ENCODE data around the gene C12orf56.
"Not testable (repeated sequence)": the region's sequence is repeated elsewhere in the genome, so short reads cannot be mapped to it uniquely, and the experiment has no call there.

The C12orf56 gene

GRCh38 chr12:64318605-64319004 lies 72.0 kb downstream of the C12orf56 start:
- DNase-seq, result no peak

DNA sequence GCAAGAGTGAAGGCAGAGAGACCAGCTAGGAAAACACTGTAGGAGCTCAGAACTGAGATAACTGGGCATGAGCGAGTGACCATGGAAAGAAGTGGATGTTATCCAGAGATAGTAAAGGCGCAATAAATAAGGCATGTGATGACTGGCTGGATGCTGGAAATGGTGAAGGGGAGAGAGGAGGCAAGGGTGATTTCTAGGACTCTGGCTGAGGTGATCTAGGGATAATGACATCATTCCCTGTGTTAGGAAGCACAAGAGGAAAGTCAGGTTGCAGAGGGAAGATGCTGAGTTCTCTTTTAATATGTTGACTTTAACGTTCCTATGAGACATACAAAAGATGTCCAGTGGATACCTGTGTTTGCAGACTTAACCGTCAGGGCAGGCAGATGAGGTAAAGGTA lies 78.7 kb downstream of the C12orf56 start:
- DNase-seq, result no peak

DNA sequence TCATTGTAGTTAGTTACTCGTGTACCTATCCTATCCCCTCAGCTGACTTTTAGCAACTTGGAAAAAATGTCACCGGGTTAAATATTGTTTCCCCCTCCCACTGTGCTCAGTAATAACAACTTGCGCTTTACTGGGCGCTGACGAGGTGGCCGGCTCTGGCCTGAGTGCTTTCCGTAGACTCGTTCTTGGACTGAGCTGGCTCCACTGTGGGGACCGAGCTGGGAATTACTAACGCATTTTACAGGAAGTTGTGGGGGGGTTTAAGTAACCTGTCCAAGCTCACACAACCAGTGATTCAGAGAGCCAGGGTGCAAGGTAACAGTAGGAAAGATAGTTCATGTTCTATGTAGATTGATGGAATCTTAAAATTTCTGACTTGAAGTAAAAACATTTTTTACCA lies 86.0 kb downstream of the C12orf56 start:
- DNase-seq, result no peak

DNA sequence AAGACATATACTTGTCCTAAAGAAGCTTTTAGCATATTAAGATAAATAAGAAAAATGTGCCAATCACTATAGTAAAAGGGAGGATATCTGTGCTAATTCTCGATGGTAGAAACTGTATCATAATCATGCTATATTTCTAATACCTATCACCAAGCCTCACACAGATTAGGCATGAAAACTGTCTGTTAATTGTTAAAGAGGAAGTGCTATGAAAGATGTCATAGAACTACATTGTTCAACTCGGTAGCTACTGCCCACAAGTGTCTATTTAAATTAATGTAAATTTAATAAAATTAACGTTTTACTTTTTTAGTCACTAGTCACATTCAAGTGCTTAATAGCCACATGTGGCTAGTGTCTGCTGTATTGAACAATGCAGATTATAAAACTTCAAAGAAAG lies 90.9 kb downstream of the C12orf56 start:
- no peak for DNase-seq

- DNase-seq, result no peak
Observed at GRCh38 chr12:64296301-64296700, 94.3 kb downstream of the C12orf56 start.

DNA sequence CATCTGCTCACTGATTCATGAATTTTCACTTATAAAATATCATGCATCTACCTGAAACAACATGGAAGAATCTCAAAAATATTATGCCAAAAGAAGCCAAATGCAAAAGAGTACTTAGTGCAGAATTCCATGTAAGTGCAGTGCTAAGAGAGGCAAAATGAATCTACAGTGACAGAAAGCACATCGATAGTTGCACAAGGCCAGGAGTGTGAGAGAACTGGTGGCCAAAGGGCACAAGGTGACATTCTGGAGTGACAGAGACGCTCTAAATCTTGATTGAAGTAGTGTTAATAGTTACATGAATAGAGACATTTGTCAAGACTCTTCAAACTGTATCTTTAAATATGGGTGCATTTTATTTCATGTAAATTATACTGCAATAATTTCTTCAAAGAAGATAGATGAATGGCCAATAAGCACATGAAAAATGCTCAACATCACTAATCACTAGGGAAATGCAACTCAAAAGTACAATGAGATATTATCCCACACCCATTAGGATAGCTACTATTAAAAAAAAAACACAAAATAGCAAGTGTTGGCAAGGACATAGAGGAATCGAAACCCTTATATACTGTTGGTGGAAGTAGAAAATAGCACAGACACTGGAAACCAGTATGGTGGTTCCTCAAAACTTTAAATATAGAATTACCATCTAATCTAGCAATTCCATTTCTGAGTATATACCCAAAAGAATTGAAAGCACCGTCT lies 96.7 kb downstream of the C12orf56 start:
- DNase-seq, result no peak

- DNase-seq, result not testable (repeated sequence)
Observed at GRCh38 chr12:64293174-64293573, 97.4 kb downstream of the C12orf56 start.

DNA sequence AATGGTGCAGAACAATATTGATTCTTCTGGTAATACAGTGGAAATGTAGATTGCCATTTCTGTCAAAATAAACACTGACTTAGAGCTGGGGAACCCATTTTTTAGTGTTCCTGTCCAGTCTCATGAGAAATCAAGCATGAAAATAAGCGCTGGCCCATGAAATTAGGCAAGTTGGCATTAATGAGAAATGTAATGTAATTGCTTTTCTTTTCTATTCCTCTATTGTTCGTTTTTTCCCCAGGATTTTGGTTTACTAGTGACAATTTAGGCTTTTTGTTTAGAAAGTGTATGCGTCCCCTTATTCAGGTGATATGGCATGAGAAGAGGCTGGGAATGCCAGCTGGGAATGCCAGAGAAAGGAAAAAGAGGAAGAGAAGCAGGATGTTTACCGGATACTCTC lies 104.0 kb downstream of the C12orf56 start:
- DNase-seq, result no peak

- no peak for DNase-seq
Observed at GRCh38 chr12:64284256-64284655, 106.3 kb downstream of the C12orf56 start.

GRCh38 chr12:64278421-64278820 lies 112.1 kb downstream of the C12orf56 start:
- no peak for DNase-seq

GRCh38 chr12:64273527-64274403 lies 116.8 kb downstream of the C12orf56 start:
- peak in 11 of 56 donors; percentile 2 to 23 (median 6) for DNase-seq

DNA sequence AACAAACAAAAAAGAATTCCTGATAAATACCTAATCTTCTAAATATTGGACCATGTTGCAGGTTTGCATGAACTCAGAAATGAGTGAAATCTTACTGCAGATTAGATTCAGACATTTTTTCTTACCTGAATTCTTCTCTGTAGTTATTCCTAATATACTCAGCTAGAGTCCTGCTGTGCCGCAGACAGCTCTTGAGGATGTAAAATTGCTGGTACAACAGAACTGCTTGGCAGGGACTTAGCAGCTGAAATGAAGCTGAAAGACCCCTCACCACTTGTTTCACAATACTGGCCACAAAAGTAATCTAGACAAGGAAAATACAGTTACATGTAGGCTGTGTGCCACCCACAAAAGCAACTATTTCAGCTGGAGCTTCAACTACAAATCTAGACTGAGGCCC lies 120.1 kb downstream of the C12orf56 start:
- DNase-seq, result no peak

DNA sequence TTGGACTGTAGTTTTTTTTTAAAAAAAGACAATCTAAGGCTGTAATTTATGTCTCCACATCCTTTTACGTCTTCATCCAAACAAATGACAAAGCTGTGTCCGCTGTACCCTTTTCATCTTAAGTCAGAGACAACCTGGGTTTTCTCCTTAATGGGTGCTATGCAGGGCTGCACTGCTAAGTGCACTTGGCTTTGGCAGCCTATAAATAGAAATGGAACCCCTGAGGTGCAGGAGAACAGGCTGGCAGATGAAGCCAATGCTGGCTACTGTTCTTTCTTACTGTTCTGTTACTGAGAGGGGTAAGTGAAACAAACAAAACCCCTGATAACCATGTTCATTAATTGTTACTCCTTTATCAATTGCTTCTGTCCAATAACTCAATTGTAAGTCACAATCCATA lies 121.4 kb downstream of the C12orf56 start:
- no peak for DNase-seq

GRCh38 chr12:64268409-64268808 lies 122.1 kb downstream of the C12orf56 start:
- DNase-seq, result no peak

DNA sequence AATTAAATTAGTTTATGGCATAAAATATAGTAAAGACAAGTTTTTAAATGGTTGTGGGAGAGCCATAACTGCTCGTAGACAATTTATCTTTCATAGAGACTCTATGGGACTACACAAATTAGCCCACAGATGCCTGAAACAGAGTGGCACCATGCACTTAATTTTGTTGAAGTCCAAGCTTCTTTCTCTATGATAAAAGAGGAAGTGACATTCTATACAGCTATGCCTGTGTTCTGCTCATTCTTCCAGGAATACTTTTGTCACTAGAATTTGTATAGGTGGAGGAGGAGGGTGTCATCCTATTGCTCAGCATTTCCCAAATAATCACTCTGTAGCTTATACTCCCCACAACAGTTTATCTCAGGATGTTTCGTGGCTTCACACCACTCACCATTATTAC lies 124.7 kb downstream of the C12orf56 start:
- no peak for DNase-seq

- DNase-seq, result no peak
Observed at GRCh38 chr12:64261813-64262212, 128.7 kb downstream of the C12orf56 start.

DNA sequence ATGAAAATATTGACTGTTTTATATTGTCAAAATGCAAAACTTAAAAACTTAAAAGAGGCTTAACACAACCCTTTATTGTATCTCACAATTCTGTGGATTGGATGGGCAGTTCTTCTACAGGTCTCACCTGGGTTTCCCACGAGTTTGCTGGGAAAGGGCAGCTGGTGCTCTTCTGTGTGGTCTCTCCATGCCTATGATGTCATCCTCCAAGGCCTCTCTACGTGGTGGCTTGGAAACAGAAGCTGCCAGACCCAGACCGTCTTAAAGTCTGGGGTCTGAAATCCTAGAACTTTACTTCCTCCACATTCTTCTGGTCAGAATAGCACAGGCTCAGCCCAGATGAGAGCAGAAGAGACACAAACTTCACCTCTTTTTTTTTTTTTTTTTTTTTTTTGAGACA lies 132.0 kb downstream of the C12orf56 start:
- no peak for DNase-seq

DNA sequence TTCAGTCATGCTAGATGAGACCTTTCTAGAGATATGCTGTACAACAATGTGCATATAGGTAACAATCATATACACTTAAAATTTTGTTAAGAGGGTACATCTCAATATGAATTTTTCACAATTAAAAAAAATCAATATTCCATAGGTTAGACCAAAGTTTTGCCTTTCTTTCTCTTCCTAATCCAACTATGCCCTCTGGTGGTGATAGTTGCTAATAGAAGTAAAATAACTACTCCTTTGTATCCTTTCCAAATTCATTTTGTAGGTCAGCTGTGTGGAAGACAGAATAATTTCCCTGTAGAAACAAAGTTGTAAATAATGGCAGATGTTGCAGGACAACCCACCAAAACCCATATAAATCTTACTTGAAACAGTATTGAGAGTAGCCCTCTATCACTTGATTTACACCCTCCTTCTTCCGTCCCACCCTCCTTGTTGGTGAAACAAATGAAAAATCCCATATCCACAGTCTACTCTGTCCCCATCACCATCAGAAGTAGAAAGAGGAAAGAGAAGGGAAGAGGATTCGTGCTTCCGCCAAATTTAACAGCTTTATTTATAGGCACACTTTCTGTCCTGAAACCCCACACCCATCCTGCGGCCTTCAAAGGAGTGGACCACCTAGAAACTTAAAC lies 134.3 kb downstream of the C12orf56 start:
- DNase-seq, result peak in 1 of 56 donors; percentile 76

GRCh38 chr12:64255249-64255648 lies 135.3 kb downstream of the C12orf56 start:
- no peak for DNase-seq

DNA sequence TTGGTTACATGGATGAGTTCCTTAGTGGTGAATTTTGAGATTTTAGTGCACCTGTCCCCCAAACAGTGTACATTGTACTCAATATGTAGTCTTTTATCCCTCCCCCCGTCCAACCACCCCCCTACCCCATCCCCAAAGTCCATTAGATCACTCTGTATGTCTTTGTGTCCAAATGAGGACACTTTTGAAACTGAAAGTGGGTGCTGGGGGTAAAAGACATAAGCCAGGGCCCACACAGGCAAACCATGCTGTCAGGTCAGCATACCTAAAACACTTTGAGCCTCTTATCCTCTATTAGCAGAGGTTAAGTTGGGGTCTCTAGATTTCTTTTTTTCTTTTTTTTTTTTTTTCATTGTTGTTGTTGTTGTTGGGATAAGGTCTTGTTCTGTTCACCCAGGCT lies 137.2 kb downstream of the C12orf56 start:
- DNase-seq, result no peak

GRCh38 chr12:64252681-64253080 lies 137.9 kb downstream of the C12orf56 start:
- DNase-seq, result no peak

DNA sequence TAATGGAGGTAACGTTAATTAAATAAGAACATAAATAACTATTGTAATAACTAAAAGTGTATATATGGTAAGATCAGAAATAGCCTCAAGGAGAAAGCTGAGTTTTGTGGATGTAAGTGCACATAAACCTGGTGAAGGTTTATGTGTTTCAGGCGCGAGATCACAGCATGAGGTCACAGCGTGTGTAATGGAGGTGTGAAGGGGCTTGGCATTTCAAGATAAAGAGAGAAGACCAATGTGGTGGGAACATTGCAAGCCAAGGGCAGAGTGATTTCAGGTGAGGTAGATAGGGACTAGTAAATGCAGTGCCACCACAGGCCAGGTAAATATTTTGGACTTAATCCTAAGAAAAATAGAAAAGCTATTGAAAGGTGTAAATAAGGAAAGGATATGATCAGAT lies 146.7 kb downstream of the C12orf56 start:
- DNase-seq, result no peak

Data from amygdala (tissue), 56 donors.